ENCODE measurements around the gene BLM.

The BLM gene

DNA sequence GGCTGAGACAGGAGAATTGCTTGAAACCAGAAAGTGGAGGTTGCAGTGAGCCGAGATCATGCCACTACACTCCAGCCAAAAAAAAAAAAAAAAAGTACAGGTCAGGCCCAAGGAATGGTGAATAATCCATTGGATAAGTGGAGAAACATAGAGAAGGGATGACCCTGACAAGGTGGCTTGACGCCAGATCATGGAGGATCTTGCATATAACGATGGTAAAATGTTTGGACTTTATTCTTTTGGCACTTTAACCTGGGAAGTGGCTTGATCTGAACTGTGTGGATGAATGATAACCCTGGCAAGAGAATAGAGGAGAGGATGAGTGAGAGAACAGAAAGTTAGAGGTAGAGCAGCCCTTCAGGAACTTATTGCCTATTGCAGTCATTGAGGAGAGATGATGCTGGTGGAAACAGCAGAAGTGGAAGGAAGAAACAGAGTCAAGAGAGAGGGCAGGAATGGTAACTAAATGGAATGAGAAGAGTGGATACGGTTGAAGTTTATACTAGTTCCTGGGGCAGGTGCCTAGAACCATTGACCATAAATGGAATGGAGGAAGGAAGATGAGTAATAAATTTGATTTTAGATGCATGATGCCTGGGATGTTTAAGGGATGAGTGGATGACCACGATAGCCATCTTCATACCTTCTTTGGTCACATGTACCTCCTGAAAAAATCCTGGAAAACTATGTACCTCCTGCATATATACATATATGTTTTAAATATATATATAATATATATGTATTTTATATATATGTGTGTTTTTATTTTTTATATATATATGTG is 57.8 kb downstream of the BLM start:
- Histone ChIP-seq H3K4me2 (ENCODE audit: low read depth, low read length, poor library complexity, severe bottlenecking) (no peak overlapping the region), H3K36me3 (ENCODE audit: insufficient read depth, low read length) (peaks cover 50% of the 10 kb centered on the region; the same call in 1 of the 2 replicates)
- no peak for TF ChIP-seq EZH2phosphoT487 (IDR thresholded peaks at IDR 0.05; ENCODE audit: borderline replicate concordance)
- TF ChIP-seq, protein P1, sequence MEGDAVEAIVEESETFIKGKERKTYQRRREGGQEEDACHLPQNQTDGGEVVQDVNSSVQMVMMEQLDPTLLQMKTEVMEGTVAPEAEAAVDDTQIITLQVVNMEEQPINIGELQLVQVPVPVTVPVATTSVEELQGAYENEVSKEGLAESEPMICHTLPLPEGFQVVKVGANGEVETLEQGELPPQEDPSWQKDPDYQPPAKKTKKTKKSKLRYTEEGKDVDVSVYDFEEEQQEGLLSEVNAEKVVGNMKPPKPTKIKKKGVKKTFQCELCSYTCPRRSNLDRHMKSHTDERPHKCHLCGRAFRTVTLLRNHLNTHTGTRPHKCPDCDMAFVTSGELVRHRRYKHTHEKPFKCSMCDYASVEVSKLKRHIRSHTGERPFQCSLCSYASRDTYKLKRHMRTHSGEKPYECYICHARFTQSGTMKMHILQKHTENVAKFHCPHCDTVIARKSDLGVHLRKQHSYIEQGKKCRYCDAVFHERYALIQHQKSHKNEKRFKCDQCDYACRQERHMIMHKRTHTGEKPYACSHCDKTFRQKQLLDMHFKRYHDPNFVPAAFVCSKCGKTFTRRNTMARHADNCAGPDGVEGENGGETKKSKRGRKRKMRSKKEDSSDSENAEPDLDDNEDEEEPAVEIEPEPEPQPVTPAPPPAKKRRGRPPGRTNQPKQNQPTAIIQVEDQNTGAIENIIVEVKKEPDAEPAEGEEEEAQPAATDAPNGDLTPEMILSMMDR (conservative IDR thresholded peaks at IDR 0.05; ENCODE audit: low read length): no peak

DNA sequence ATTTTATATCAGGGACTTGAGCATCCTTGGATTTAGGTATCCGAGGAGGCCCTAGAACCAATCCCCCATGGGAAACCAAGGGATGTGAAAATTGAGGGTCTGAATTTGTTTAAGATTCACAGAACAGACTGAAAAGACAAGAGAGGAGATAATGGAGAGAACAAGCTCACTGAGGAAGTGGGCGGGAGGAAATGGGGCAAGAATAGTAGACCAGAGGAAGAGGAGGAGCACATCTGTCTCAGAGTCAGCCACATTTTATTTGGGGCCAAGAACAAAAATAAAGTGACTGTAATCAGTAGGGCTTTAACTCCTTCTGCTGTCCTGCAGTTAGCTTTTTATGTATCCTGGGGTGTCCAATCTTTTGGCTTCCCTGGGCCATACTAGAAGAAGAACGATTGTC is 63.8 kb downstream of the BLM start:
- peaks cover 22% of the 10 kb centered on the region for H3K4me1 ChIP-seq (ENCODE audit: insufficient read depth, low read length, poor library complexity, severe bottlenecking)
- no peaks in the 10 kb centered on the region for H3K9me3 ChIP-seq (ENCODE audit: insufficient read depth, low read depth, low read length)
- H2AFZ ChIP-seq (ENCODE audit: low read length): peak overlapping the region; percentile 50; the same call in 1 of the 2 replicates
- peaks cover 12% of the 10 kb centered on the region for H3F3A ChIP-seq (ENCODE audit: low read depth)
- H3K4me2 ChIP-seq (ENCODE audit: low read depth, low read length, poor library complexity, severe bottlenecking): peak overlapping the region; percentile 72
- H3K4me3 ChIP-seq (ENCODE audit: low read length, poor library complexity, severe bottlenecking): peak overlapping the region; percentile 58
- no peaks in the 10 kb centered on the region for H3K79me2 ChIP-seq (ENCODE audit: insufficient read depth, low read length)
- no peaks in the 10 kb centered on the region for H4K20me1 ChIP-seq (ENCODE audit: insufficient read depth, low read length, poor library complexity, severe bottlenecking)
- H3K9ac ChIP-seq (ENCODE audit: low read depth, low read length, poor library complexity, severe bottlenecking): peak overlapping the region; percentile 52
- peaks cover 44% of the 10 kb centered on the region; the same call in 1 of the 2 replicates for H3K36me3 ChIP-seq (ENCODE audit: insufficient read depth, low read length)
- TF ChIP-seq EZH2phosphoT487 (IDR thresholded peaks at IDR 0.05; ENCODE audit: borderline replicate concordance): no peak
- TF ChIP-seq, protein P1 (conservative IDR thresholded peaks at IDR 0.05; ENCODE audit: low read length): no peak
- no peaks in the 10 kb centered on the region for H3K9me2 ChIP-seq (replicated peaks; ENCODE audit: low read depth, low read length)
- H3K27me3 ChIP-seq (ENCODE audit: insufficient read depth, low read length, poor library complexity, severe bottlenecking): no peaks in the 10 kb centered on the region

More for the DNA sequence above, 57.8 kb downstream of the BLM start:
- H3K9ac ChIP-seq (ENCODE audit: low read depth, low read length, poor library complexity, severe bottlenecking): no peak overlapping the region
- no peaks in the 10 kb centered on the region for H3K4me1 ChIP-seq (ENCODE audit: insufficient read depth, low read length, poor library complexity, severe bottlenecking)
- no peaks in the 10 kb centered on the region for H3F3A ChIP-seq (ENCODE audit: low read depth)
- H3K9me2 ChIP-seq (replicated peaks; ENCODE audit: low read depth, low read length): no peaks in the 10 kb centered on the region
- no peak overlapping the region for H2AFZ ChIP-seq (ENCODE audit: low read length)
- H4K20me1 ChIP-seq (ENCODE audit: insufficient read depth, low read length, poor library complexity, severe bottlenecking): no peaks in the 10 kb centered on the region
- H3K4me3 ChIP-seq (ENCODE audit: low read length, poor library complexity, severe bottlenecking): no peak overlapping the region
- no peaks in the 10 kb centered on the region for H3K79me2 ChIP-seq (ENCODE audit: insufficient read depth, low read length)
- no peaks in the 10 kb centered on the region for H3K27me3 ChIP-seq (ENCODE audit: insufficient read depth, low read length, poor library complexity, severe bottlenecking)
- H3K9me3 ChIP-seq (ENCODE audit: insufficient read depth, low read depth, low read length): no peaks in the 10 kb centered on the region

DNA sequence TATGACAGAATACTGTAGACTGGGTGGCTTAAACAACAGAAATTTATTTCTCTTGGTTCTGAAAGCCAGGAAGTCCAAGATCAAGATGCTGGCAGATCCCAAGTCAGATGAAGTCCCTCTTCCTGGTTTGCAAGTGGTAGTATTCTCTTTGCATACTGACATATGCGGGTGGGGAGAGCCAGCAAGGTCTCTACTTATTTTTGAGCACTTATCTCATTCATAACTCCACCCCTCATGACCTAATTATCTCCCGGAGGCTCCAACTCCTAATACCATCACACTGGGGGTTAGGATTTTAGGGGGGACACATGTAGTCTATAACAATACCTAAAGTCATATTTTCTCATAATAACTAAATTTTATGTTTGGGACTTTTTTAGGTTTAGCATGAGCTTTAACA is 65.3 kb downstream of the BLM start:
- Histone ChIP-seq H3K36me3 (ENCODE audit: insufficient read depth, low read length) (peaks cover 42% of the 10 kb centered on the region; the same call in 1 of the 2 replicates), H3K27me3 (ENCODE audit: insufficient read depth, low read length, poor library complexity, severe bottlenecking) (no peaks in the 10 kb centered on the region), H3F3A (ENCODE audit: low read depth) (peaks cover 12% of the 10 kb centered on the region), H2AFZ (ENCODE audit: low read length) (no peak overlapping the region), H3K9me2 (replicated peaks; ENCODE audit: low read depth, low read length) (no peaks in the 10 kb centered on the region), H3K9me3 (ENCODE audit: insufficient read depth, low read depth, low read length) (no peaks in the 10 kb centered on the region), H3K4me3 (ENCODE audit: low read length, poor library complexity, severe bottlenecking) (no peak overlapping the region), H4K20me1 (ENCODE audit: insufficient read depth, low read length, poor library complexity, severe bottlenecking) (no peaks in the 10 kb centered on the region), H3K4me2 (ENCODE audit: low read depth, low read length, poor library complexity, severe bottlenecking) (no peak overlapping the region), H3K9ac (ENCODE audit: low read depth, low read length, poor library complexity, severe bottlenecking) (no peak overlapping the region), H3K4me1 (ENCODE audit: insufficient read depth, low read length, poor library complexity, severe bottlenecking) (peaks cover 22% of the 10 kb centered on the region), H3K79me2 (ENCODE audit: insufficient read depth, low read length) (no peaks in the 10 kb centered on the region)
- TF ChIP-seq, protein P1 (conservative IDR thresholded peaks at IDR 0.05; ENCODE audit: low read length): no peak
- TF ChIP-seq EZH2phosphoT487 (IDR thresholded peaks at IDR 0.05; ENCODE audit: borderline replicate concordance): no peak
